ENCODE results near the gene KNDC1.

The KNDC1 gene

DNA sequence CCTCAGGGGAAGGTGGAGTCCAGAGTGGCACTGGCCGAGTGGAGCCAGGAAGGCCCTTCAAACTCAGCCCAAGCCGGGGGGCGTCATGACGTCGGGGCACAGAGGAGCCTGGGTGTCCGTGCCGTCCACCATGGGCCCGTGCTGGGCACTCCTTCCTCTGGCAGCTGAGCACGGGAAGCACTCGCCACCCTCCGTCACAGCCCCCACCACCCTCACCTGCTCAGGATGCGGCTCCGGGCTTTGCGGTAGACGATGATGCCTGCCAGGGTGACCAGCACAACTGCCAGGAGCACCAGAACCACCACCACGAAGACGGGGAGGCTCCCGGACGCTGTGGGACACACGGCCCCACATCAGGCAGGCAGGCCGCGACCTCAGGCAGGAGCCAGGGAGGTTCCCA, 108.5 kb downstream of the KNDC1 start:
- in situ Hi-C loops (cut with MboI; ENCODE audit: low sequenced_read_pairs), result no loop called here

DNA sequence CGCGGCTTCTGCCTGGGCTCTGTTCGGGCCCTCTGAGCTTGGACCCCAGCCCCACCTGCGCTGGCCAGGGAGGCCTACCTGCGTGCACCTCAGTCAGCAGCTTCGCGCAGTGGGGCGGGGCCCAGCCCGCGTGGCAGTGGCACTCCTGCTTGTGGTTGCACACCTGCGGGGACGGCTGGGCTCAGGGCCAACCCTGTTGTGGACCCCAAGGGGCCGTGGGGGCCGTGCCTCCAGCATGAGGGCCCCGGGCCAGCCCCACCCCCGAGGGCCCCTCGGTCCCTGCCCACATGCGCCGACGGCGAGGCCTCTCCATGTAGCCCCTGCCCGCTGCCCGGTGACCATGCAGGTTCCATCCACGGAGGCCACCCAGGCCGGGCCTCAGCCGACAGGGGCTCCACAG, 109.3 kb downstream of the KNDC1 start:
- in situ Hi-C loops (cut with MboI; ENCODE audit: low sequenced_read_pairs), result no loop called here

DNA sequence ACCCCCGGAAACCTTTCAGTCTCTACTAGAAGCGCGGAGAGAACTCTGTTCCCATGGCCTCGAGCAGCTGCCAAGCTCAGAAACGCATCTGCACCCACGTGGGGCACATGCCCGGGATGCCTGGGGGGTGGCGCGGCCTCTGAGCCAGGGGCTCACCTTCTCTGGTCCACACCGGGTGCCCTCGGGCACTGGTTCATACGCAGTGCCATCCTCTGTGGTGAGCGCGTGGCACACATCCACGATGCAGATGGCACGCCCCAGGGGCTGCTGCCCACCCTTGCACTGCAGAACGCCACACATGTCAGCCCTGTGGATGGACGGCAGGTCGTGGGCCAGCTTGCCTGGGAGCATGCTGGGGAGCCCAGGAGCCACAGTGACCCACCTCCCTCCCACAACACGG, 110.2 kb downstream of the KNDC1 start:
- in situ Hi-C loops (cut with MboI; ENCODE audit: low sequenced_read_pairs), result no loop called here

DNA sequence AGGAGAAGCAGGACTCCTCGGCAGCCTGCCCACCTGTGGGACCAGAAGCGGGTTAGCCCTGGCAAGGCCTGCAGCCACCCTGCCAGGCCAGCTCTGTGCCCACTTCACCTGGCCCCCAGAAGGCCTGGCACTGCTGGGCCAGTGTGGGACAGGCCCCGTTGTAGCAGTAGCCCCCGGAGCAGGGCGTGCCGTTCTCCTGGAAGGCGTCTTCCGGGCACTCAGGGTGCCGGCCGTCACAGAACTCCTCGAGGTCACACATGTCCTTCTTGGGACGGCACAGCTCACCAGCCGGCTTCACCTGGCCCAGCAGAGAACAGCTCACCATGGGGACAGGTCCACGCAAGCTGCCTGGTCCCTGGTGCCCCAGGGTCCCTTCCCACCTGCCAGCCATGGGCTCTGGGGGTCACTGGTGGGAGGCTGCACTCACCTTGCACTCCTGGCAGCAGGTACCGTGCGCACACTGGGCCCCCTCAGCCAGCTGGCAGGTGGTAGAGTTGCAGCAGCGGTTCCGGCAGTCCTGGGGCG, 110.8 kb downstream of the KNDC1 start:
- in situ Hi-C loops (cut with MboI; ENCODE audit: low sequenced_read_pairs), result no loop called here

DNA sequence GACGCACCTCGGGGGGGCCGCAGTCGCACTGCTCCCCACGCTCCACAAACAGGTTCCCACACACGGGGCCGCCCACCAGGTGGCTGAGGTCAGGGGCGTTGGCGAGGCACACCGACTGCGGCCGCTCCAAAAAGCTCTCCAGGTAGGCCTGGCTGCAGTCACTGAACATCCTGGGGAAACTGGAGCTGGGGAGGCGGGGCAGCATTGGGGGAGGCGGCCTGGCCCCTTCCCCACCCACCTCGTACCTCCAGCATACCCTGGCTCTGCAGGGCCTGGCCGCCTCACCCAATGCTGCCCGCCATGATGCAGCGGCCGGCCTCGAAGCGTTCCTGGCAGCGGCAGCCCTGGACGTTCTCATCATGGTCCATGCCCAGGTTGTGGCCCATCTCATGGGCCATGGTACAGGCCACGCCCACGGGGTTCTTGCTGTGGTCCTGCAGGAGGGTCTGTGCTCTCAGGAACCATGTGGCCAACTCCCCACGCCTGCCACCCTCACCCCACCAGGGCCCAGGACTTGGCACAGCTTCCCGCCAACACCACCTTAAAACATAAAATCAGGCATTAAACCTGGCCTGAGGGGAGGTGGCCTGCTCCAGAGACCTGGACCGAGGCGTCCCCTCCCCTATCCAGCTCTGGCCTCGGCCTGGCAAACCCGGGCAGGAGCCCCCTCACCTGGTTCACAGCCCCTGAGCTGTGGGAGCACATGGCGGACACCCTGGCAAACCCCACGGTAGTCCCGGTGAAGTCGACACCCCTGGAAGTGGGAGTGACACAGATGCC, 111.7 kb downstream of the KNDC1 start:
- in situ Hi-C loops (cut with MboI; ENCODE audit: low sequenced_read_pairs), result no loop called here

DNA sequence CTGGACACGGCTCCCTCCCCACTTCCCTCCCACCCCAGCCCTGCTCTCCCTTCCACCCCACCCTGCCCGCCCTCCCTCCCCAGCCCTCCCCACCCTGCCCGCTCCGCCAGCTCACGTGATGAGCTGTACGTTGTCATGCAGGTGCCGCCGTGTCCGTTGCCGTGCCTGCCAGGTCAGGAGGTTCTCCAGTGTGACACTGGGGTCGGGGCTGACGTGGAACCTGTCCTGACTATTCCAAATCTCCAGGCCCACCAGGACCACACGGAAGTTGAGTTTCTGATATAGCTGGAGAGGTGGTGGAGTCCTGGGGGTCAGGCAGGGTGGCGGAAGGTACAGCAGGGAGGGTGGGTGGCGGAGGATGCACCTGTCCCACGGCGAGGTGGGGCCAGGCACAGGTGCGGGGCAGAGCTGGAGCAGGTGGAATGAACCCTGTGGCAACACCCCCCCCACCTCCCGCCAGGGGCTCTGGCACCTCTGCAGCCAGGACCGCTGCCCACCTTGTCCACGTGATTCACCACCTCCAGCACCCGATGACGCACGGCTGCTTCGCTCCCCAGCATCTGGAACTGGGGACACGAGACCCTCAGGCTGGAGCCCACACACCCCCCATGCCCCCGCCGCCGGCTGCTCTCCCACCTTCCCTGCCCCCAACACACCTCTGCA, 112.4 kb downstream of the KNDC1 start:
- in situ Hi-C loops (cut with MboI; ENCODE audit: low sequenced_read_pairs), result no loop called here

DNA sequence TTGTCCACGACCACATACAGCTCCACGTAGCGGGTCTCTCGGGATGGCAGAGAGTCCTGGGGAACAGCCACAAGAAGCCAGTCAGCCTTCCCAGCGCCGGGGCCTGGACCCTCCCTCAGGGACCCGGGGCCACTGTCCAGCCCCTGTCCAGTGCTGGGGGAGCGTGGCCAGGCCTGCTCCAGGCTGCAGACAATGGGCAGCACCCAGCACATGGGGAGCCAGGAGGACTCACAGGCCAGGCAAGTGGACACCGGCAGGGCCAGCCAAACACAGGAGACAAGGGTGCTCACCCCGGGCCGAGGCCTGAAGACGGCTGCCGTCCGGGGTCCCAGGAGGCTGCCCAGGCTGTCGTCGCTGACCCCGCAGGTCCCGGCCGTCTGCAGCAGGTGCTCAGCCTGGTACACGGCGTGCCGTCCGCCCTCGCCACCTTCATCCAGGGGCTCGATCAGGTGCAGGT, 113.0 kb downstream of the KNDC1 start:
- in situ Hi-C loops (cut with MboI; ENCODE audit: low sequenced_read_pairs), result no loop called here

DNA sequence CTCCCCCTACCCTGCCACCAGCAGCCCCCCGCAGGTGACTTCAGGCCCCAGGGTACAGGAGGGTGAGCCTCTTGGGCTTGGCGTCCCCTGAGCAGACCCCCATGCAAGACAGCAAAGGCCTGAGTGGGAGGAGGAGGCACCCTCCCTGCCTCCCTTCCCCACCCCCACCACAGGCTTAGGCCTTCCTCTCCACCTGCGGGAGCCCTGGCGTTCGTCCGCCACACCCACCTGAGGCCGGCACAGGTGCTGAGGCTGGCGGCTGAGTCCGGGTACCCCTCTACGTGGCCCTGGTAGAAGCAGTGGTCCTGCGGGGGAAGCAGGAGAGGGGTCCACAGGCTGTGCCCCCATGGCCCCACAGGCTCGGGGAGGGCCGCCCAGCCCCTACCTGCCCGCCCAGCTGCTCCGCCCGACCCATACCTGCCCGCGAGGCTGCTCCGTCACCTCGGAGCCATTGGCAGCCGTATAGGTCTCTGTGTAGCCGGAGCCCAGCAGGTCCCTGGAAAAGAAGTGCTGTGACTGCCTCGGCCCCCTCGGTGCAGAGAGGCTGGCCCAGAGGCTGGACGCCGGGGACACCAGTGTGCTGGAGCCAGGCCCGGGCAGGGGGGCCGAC, 113.6 kb downstream of the KNDC1 start:
- in situ Hi-C loops (cut with MboI; ENCODE audit: low sequenced_read_pairs), result no loop called here

DNA sequence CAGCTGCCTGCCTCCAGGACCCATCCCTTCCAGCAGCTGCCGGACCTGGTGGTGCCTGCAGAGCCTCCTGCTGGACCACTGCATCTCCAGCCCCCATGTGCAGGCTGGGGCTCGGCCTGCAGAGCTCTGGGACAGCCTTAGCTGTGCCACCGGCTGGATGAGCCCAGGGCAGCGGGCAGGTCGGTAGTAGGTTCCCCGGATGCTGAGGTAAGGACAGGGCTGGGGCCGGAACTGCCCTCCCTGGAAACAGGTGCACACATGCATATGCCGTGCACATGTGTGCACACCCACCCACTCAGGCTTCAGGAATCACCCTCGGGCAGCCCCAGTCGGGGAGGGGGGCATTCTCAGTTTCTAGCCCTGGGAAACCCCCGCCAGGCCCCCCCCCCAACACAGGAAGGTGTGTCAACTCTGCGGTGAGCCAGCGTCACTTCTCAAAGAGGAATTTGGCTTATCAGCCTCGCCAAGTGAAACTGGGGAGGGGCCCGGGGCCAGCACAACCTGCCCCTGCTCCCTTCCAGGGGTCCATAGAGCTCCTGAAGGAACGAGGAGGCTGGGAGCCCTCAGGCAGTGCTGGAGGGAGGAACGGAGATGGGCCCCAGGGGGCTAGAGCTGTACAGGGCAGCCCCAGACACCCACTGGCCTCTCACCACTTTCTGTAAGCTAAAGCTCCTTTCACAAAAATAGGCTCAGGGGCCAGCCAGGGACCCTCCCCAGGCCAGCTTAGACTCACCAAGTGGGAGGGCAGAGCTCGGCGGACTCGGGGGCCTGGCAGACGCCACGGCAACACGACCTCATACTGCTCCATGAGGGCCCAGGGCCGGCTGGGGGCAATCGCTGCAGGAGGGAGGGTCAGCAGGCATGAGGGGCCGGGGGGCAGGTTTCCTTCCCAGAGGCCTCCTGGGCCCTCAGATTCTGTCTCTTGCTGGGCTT, 115.0 kb downstream of the KNDC1 start:
- in situ Hi-C loops (cut with MboI; ENCODE audit: low sequenced_read_pairs), result no loop called here

DNA sequence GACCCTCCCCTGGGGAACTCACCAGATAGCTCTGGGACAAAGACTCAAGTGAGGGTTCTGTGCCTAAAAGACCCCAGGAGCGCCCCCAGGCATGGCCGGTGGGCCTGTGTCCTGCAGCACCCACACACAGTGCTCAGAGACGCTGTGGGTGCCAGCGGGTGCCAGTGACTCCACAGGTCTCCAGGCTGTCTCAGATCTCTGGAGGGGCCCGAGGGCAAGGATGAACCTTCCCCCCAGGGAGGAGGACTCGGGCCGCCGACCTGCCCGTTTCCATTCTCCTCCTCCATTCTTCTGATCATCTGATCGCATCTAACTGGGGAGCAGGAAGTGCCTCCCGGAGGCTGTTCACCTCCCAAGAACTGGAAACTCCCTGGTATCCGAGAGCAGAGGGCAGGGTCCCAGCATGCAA, 115.7 kb downstream of the KNDC1 start:
- in situ Hi-C loops (cut with MboI; ENCODE audit: low sequenced_read_pairs), result no loop called here

Measured in HL-60/S4 treated with retinoic acid at 250 ng/mL for 4 days and 3 days (cell line).